AG10803 (cell line): ENCODE data around the gene ALOX12B.

ENCODE experiments used
- DNase-seq: peaks from one replicate; pipeline ENCODE4 v3.0.0; 2010; ENCODE audit warnings: low read depth
- H3K4me3 ChIP-seq: 2 replicates; pipeline ENCODE4 v1.5.1; 2011; ENCODE audit warnings: mild to moderate bottlenecking, low read length, control low read depth
- CTCF ChIP-seq: conservative IDR thresholded peaks from 2 replicates; pipeline ENCODE4 v1.5.1; 2011; ENCODE audit warnings: mild to moderate bottlenecking, low read length, control low read depth, inconsistent platforms

ALOX12B gene

DNA sequence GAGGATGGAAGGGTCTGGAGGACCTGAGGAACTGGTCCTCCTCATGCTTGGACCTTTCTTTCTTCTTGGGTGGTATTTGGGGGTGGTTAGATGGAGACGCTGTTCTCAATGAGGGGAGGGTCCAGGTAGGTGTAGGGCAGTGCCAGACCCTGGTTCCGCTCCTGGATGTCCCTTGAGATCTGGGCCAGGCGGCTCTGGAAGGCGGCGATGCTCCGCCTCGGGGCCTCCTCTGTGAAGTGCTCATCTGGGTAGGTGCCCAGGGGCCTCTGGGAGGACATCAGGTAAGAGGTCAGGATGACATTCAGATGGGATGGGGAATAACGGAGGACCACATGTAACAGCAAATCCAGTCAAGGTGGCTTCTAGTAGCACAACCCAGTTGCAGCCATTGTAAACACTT lies 9.0 kb upstream of the ALOX12B start:
- H3K4me3 ChIP-seq = no peak overlapping the region
- DNase-seq = no peak
- no peak for TF ChIP-seq CTCF

DNA sequence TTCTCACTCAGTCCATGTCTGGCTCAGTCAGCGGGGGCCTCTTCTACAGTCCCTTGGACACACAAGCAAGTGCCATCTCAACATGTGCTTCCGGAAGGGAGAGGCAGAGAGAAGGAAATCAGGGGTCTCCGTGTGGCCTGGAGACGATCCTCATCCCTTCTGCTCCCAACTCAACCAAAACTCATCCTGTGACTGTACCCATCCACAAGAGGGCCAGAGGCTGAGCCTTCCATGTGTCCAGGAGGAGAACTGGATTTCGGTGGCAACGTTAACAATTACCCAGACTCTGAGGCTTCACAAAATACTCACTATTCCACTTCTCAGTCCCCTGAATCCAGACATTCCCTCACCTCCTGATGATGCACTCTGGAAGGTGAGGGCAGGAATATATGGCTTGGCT lies 7.8 kb upstream of the ALOX12B start:
- no peak for DNase-seq
- no peak for TF ChIP-seq CTCF
- no peak overlapping the region for H3K4me3 ChIP-seq

GRCh38 chr17:8091033-8091687 lies 3.6 kb upstream of the ALOX12B start:
- no peak overlapping the region for H3K4me3 ChIP-seq
- DNase-seq = no peak
- no peak for TF ChIP-seq CTCF

- DNase-seq = no peak
- no peak for TF ChIP-seq CTCF
- H3K4me3 ChIP-seq = no peak overlapping the region
These were observed 2.2 kb upstream of the ALOX12B start for GRCh38 chr17:8089728-8090127.

DNA sequence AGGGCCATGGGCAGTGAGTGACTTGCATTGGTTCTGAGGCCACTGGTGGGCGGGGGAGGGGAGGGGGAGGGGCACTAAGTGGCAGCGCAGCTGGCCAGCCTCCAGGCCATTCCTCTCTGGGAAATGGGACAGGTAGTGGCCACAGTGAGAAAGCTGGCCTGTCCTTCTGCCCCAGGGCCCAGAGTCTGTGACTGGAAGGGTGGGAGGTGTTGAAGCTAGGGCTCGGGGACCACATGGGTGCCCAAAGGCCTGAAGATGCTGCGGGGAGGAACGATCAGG lies 375 bp upstream of the ALOX12B start:
- no peak overlapping the region for H3K4me3 ChIP-seq
- no peak for DNase-seq
- TF ChIP-seq CTCF = no peak

DNA sequence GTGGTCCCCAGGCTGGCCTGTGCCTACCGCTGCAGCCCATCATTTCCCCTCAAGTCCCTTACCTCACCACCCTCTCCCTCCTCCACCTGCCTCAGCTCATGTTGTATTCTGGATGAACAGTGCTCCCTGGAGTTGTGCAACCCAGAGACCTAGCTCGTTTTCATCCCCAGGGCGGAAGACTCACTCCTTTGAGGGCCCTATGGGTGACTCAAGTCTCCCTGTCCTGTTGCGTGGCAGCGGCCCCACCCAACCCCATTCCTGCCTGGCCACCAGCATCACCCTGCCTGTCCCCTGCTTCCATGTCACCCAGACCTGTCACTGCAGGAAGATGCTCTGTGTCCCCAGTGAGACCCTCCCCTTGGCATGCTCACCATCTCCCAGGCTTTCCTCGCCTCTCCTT lies 3.3 kb downstream of the ALOX12B start:
- no peak for DNase-seq
- H3K4me3 ChIP-seq = no peak overlapping the region
- no peak for TF ChIP-seq CTCF

- TF ChIP-seq CTCF = no peak
- no peak for DNase-seq
These were observed 5.2 kb downstream of the ALOX12B start for GRCh38 chr17:8082292-8082691.

More at GRCh38 chr17:8082292-8082691, 5.2 kb downstream of the ALOX12B start:
- H3K4me3 ChIP-seq = no peak overlapping the region
